HG02973 (cell line): ENCODE results near the gene MRPS2.
"Not testable (repeated sequence)": the region's sequence is repeated elsewhere in the genome, so short reads cannot be mapped to it uniquely, and the experiment has no call there.

ENCODE experiments used
- ATAC-seq: cut with Tn5 transposase; IDR thresholded peaks from one replicate; pipeline ENCODE4 v1.9.1; 2021; ENCODE audit warnings: moderate library complexity; ENCODE audit not compliant: unreplicated experiment

MRPS2 gene

GRCh38 chr9:135514342-135515082, 14.0 kb downstream of the MRPS2 start:
- ATAC-seq = no peak

- no peak for ATAC-seq
Observed at GRCh38 chr9:135515083-135515951, 14.8 kb downstream of the MRPS2 start.

- no peak for ATAC-seq
Observed at GRCh38 chr9:135516132-135516860, 15.8 kb downstream of the MRPS2 start.

- ATAC-seq = no peak
Observed at GRCh38 chr9:135517407-135517822, 16.9 kb downstream of the MRPS2 start.

- ATAC-seq = no peak
Observed at GRCh38 chr9:135519179-135519971, 18.9 kb downstream of the MRPS2 start.

GRCh38 chr9:135520916-135521607, 20.6 kb downstream of the MRPS2 start, which contains the start of gene LCN1:
Gene LCN1 (plus strand): TSS chr9:135521440. CDS start chr9:135521498, 58 bp downstream.
- ATAC-seq = no peak

- no peak for ATAC-seq
Observed at GRCh38 chr9:135521608-135522095, 21.2 kb downstream of the MRPS2 start.

- no peak for ATAC-seq
Observed at GRCh38 chr9:135522137-135522877, 21.8 kb downstream of the MRPS2 start.

- ATAC-seq = no peak
Observed at GRCh38 chr9:135522931-135523330, 22.4 kb downstream of the MRPS2 start.

- no peak for ATAC-seq
Observed at GRCh38 chr9:135523521-135524129, 23.1 kb downstream of the MRPS2 start.

- ATAC-seq = no peak
Observed at GRCh38 chr9:135524130-135524861, 23.8 kb downstream of the MRPS2 start.

GRCh38 chr9:135525241-135526088, 25.0 kb downstream of the MRPS2 start:
- no peak for ATAC-seq

GRCh38 chr9:135526089-135526729, 25.7 kb downstream of the MRPS2 start:
- no peak for ATAC-seq

- ATAC-seq = no peak
Observed at GRCh38 chr9:135526730-135527571, 26.5 kb downstream of the MRPS2 start.

- ATAC-seq = not testable (repeated sequence)
Observed at GRCh38 chr9:135528842-135529435, 28.5 kb downstream of the MRPS2 start.
